Hindlimb muscle (tissue), 1 donor: ENCODE results near the gene TSSK3. TPM values are rescaled to one million over a fixed set of nuclear protein-coding genes. Genes with fewer than 3 reads are reported as not detected.

ENCODE experiments used
- DNase-seq: peaks from one replicate; pipeline ENCODE4 v3.0.0-alpha.2; 2013
- polyA plus RNA-seq: library from polyadenylated mRNA; unstranded; fragments of 120-200 nt; gene quantifications from one replicate; pipeline ENCODE4 v1.2.1, GENCODE V29; 2013; ENCODE audit not compliant: insufficient read length

Gene TSSK3
- polyA plus RNA-seq = 3.3 TPM

DNA sequence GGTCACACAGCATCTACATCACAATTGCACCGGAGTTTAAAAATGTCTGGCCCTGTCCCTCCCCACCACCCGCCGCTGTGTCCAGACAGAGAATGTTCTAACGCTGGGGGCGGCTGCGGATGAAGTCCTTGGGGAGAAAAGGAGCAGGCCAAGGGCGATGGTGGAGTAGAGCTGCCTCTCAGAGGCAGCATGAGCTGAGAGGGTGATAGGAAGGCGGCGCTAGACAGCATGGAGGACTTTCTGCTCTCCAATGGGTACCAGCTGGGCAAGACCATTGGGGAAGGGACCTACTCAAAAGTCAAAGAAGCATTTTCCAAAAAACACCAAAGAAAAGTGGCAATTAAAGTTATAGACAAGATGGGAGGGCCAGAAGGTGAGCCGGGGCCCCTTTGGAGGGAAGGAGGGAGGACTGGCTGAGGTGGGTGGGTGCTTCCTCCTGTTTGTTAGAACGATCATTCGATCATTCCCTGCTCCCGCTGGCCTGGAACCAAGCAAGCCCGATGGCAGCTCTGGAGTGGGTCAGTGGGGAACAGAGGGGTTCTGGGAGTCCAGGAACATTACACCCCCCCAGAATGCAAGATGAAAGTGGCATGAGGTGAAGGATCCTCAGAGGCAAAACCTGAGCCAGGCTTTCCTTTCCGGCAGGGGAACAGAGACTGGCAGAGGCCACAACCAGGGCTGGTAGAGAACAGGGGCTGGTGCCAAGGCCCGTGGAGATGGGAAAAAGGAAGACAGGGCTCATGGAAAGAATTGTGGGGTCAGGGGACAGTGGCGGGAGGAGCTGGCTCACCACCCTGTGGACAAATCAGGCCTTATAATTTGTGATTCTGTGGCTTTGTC, at the start of gene TSSK3, which contains the start of gene FAM229A:
Gene TSSK3 (plus strand): TSS at position 66 of the 840 bp plus-strand sequence. CDS start 163 bp downstream, at position 229.
Gene FAM229A (minus strand): TSS at position 12 of the 840 bp plus-strand sequence. CDS start 394 bp downstream, outside the sequence.
- DNase-seq = no peak

DNA sequence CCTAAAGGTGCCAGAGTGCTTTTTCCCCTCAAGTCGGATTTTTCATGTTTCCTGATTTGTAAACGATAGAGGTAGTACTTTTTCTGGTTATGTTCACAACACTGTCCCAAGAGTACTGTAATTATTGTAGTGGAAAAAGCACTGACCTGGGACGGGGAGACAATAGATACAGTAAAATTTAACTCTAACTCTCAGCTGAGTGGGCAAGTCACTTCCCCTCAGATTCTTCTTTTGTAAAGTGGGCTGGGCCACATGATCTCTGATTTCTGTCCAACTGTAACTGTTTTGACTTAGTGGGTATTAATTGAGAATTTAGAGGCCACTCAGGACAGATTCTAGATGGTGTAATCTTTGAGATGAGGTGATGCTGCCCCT, 45.4 kb upstream of the TSSK3 start:
- no peak for DNase-seq

- no peak for DNase-seq
These were observed 44.0 kb upstream of the TSSK3 start for GRCh38 chr1:32318127-32318869.

DNA sequence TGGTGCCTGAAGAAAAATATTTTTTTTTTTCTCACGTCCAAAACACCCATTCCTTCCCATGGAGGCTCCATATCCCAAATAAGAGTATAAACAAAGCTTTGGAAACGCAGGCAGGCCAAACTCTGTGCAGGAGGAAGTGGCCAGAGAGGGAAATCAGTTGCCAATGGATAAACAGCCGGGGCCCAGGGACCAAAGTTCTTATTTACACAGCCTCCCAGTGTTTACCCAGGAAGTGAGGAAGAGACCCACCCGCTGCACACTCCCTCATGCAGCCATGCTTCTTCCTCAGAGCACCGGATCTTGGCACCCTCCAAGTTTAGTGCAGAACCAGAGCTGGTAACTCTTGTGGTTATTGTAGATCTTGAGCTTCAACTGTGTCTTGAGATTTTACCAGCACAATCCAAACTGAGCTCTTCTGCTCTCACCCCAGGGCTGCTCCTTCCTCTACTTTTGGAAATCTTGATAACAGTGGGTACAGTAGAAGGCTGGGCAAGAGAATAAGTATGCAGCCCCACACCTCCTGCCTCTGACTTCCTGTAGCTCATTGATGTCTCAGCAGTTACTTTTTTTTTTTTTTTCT, 40.5 kb upstream of the TSSK3 start:
- no peak for DNase-seq

DNA sequence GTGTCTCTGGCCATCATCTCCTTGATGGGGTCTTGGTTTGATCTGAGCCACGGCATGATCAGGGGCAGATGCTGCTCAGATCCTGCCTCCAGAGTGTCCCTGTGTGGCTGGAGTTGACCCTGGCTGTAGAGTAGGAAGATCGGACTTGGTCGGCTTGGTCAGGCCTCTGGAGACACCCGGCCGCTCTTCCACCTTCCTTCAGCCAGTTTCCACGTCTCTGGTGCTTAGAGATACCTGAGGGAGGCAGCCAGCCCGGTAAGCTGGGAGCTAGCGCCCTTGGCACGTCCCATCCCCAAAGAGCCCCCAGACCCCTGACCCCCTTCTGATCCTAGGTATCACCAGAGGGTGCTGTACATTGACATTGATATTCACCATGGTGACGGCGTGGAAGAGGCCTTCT, 35.1 kb upstream of the TSSK3 start:
- no peak for DNase-seq

GRCh38 chr1:32329931-32330466, 32.3 kb upstream of the TSSK3 start:
- DNase-seq = no peak

DNA sequence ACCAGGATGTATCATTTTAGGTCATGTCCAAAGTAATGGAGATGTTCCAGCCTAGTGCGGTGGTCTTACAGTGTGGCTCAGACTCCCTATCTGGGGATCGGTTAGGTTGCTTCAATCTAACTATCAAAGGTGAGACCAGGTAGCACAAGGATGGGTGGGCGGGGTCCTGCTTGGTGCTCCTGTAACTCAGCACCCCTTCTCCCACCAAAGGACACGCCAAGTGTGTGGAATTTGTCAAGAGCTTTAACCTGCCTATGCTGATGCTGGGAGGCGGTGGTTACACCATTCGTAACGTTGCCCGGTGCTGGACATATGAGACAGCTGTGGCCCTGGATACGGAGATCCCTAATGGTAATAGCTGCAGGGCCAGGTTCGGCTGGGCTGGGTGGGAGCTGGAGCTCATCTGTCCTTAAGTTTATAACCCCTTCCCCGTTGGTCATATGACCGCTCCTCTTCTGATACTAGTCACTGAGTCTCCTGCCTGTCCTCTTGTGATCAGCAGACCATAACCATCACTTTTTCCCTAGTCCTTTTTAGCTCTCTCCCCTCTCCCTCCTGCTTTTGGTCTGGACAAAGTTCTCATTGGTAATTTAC, 31.7 kb upstream of the TSSK3 start:
- DNase-seq = no peak

- no peak for DNase-seq
These were observed 30.8 kb upstream of the TSSK3 start for GRCh38 chr1:32331549-32331948.

GRCh38 chr1:32332290-32333079, 29.9 kb upstream of the TSSK3 start:
- DNase-seq = no peak

- DNase-seq = no peak
These were observed 28.9 kb upstream of the TSSK3 start for GRCh38 chr1:32333251-32333963.

- DNase-seq = no peak
These were observed 28.0 kb upstream of the TSSK3 start for GRCh38 chr1:32334274-32334861.

GRCh38 chr1:32334864-32335534, 27.3 kb upstream of the TSSK3 start:
- peak; percentile 58 for DNase-seq

DNA sequence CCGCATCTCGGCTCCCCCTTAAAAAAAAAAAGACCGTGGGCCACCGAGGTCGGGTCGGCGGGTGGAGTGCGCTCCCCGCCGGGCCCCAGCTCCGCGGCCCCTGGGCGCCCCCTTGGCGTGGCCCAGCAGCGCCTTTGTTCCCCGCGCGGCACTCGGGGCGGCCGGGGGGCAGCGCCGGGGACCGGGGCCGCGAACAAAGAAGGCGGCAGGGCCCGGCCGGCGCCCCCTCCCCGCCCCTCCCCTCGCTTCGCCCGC, 26.9 kb upstream of the TSSK3 start:
- DNase-seq = no peak

DNA sequence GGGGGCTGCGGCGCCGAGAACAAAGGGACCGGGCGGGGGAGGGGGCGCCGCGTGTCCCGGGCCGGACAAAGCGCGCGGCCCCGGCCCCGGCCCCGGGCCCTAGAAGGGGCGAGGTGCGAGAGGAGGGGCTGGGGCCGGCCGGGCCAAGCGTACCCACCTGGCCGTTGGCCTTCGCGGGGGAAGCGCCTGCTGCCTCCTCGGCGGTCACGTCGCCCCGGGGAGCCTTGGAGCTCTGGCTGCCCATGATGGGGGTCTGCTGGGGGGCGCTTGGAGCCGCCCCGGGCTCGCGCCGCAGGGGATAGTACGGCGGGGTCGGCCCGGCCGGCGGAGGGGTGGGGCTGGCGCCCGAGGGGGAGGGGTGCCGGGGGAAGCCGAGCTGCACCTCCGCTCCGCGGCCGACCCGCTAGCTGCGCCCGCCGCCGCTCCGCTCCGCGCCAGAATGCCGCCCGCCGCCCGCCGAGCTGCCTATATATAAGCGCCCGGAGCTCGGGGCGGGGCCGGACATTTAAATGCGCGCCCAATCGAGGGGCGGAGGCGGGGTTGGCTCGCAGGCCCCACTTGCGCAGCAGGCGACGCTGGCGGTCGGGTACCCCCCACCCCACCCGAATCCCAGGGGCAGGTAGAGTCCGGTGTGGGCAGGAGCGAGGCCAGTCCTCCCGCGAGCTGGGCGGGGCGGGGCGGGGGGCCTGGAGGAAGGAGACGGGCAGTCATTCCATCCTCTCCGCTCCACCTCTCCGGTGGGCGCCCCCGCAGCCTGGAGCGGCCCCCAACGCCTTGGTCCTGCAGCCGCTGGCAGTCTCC, 26.3 kb upstream of the TSSK3 start, which contains the start of gene MARCKSL1:
Gene MARCKSL1 (minus strand): TSS at position 444 of the 801 bp plus-strand sequence. CDS start 200 bp downstream, at position 244.
- DNase-seq = peak; percentile 73

- no peak for DNase-seq
These were observed 25.8 kb upstream of the TSSK3 start for GRCh38 chr1:32336591-32336932.

DNA sequence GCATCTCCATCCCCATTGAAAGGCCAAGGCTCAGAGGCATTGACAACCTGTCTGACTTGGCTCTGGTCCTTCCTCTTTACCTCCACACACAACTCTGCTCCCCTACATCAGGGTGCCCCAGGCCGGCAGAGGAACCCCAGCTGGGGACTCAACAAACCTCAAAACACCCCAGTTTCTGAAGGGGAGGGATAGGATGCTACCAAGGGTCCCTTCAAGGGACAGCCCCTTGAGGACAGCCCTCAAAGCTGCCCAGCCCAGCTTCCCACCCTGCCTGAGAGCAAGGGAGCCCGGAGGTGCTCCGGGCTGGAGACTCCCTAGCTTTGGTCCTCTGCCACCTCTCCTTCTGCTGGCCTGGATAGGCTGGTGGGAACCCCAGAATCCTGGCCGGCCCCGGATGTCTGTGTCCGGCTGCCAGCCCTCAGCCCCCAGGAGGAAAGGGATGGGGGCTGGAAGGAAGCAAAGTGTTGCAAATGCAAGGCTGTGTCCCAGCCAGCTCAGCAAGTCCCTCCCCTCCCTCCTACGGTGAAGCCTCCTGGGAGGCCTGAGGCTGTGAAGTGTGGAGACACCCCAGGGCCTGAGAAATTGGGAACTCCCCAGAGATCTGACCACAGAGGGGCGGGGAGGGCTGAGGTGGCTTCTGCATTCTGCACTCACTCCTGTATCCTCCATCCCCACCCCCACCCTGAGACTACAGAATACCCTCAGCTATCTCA, 25.2 kb upstream of the TSSK3 start:
- DNase-seq = no peak

DNA sequence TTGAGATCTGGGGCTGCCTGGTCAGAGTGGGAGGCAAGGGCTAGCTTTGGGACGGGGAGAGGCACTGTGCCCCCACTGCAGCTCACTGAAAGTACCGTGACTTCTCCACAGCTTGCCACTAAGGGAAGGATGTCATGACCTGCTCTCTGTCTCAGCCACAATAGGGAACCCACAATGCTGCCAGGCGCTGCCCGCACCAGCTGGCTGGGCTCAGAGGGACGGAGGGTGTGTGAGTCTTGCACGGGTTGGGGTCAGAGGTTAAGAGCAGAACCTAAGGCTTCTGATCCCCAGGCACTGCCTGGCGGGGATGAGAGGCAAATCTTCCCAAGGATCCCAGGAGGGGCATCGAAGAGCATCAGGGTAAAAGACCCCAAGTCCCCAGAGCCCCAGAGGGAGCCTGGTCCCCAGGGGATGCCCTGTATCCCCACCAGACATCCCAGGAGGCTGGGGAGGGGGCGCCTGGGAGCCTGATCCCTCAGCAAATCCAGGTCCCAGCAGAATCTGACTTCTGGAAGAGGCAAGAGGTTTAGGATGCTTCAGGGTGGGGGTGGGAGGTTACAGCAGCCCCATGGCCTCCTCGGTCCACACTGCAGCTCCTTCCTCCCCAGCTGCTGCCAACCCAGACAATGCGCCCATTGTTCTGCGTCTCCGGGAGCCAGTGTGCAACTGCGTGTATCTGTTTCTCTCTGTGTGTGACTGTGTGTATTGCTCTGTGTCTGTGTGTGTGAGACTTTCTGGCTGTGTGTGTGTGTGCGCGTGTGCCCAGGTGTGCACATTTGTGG, 24.3 kb upstream of the TSSK3 start:
- DNase-seq = no peak

GRCh38 chr1:32338637-32339145, 23.6 kb upstream of the TSSK3 start:
- no peak for DNase-seq
